Caki2 (cell line): Measurements from ENCODE around the gene GSTM3. TPM values are rescaled to one million over a fixed set of nuclear protein-coding genes. Genes with fewer than 3 reads are reported as not detected.
"Not testable (repeated sequence)": the region's sequence is repeated elsewhere in the genome, so short reads cannot be mapped to it uniquely, and the experiment has no call there.

Experiments
- DNase-seq: peaks from one replicate; pipeline ENCODE4 v3.0.0-alpha.2; 2015; ENCODE audit warnings: low read depth
- in situ Hi-C: cut with HindIII; loops from 2 replicates; pipeline ENCODE4 v1.10.0; 2016; ENCODE audit warnings: low sequenced_read_pairs, low pct_unique_long_range_greater_than_20kb, mixed read lengths
- total RNA-seq: library from RNA; depleted of rRNA; stranded (reverse); fragments of >200 nt; shearing (Covaris generic); gene quantifications from 2 replicates; pipeline ENCODE4 v1.2.3, GENCODE V29; 2014; ENCODE audit warnings: low replicate concordance; rRNA removed

Gene GSTM3
- total RNA-seq, 1 experiment from 2014 or later = 119 TPM

DNA sequence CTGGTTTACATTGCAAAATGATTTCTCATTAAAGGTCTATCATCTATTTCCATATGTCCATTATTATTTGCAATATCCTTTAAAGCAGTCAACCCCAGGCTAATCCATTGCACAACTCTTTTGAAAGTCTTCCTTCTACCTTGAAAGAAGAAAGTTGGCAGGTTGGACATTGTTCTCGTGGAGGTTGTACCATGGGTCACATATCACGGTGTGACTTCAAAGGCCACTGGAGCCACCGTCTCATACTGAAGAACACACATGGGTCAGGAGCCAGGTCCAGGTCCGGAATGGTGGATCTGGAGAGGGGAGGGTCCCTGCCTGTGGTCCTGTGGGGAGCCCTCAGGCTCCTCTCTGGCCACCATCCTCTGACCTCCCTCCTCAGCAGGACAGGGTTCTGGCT, 54.9 kb downstream of the GSTM3 start:
- in situ Hi-C loops, DNase-seq: not testable (repeated sequence)

DNA sequence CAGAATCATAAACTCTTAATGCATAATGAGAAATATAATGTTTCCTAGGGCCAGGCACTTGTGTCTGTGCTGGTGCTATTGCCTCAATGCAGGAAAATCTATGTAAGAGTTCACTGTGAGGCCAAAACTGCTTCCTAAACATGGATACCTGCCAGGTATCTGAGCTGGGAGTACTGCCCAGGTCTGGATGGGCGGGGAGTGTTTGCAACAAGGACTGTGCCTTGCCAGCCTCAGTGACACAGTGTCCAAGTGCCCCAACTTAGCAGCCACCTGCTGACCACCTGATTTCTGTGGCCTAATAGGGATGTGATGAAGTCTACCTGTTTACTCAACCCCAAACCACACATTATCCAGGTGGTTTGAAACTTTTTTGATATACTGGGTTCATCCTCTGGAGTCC, 55.4 kb downstream of the GSTM3 start:
- in situ Hi-C loops = not testable (repeated sequence)

DNA sequence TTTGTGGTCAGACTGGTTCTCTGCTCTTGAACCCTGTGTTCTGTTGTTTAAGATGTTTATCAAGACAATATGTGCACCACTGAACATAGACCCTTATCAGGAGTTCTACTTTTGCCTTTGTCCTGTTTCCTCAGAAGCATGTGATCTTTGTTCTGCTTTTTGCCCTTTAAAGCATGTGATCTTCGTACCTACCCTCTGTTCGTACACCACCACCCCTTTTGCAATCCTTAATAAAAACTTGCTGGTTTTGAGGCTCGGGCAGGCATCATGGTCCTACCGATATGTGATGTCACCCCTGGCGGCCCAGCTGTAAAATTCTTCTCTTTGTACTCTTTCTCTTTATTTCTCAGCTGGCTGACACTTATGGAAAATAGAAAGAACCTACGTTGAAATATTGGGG, 56.1 kb downstream of the GSTM3 start:
- in situ Hi-C loops = not testable (repeated sequence)

More for the DNA sequence above, 55.4 kb downstream of the GSTM3 start:
- DNase-seq = not testable (repeated sequence)

More for the DNA sequence above, 56.1 kb downstream of the GSTM3 start:
- DNase-seq = not testable (repeated sequence)

Other genes starting within 250 kb of the GSTM3 start
- gene CYB561D1, start 246.9 kb downstream of the GSTM3 start, total RNA-seq = 0.32 and 1.9 TPM in 2 replicates
- gene AMIGO1, start 231.3 kb downstream of the GSTM3 start, total RNA-seq = 0.51 and 3.4 TPM in 2 replicates
- not detected in 2 replicates for gene GPR61, start 201.2 kb downstream of the GSTM3 start, total RNA-seq
- gene GNAI3, start 192.4 kb downstream of the GSTM3 start, total RNA-seq = 5.0 and 6.7 TPM in 2 replicates
- gene GNAT2, start 121.4 kb downstream of the GSTM3 start, total RNA-seq = not detected in 2 replicates
- 131 and 135 TPM in 2 replicates for gene AMPD2, start 121.2 kb downstream of the GSTM3 start, total RNA-seq
- 13.6 and 21.7 TPM in 2 replicates for gene GSTM4, start 84.9 kb downstream of the GSTM3 start, total RNA-seq
- 0.61 TPM in 1 of 2 replicates, not detected in the other for gene GSTM2, start 73.0 kb downstream of the GSTM3 start, total RNA-seq
- gene GSTM1, start 53.2 kb downstream of the GSTM3 start, total RNA-seq = not detected in 2 replicates
- gene GSTM5, start 28.8 kb downstream of the GSTM3 start, total RNA-seq = not detected in 2 replicates
- gene EPS8L3, start 22.9 kb upstream of the GSTM3 start, total RNA-seq = not detected in 2 replicates
- 13.8 and 42.1 TPM in 2 replicates for gene CSF1, start 169.8 kb upstream of the GSTM3 start, total RNA-seq
- 18.3 and 26.3 TPM in 2 replicates for gene AHCYL1, start 243.7 kb upstream of the GSTM3 start, total RNA-seq